H7 (cell line): ENCODE data around the gene AGPAT4. TPM values are rescaled to one million over a fixed set of nuclear protein-coding genes. Genes with fewer than 3 reads are reported as not detected.

ENCODE experiments used
- DNase-seq: peaks from one replicate; pipeline ENCODE4 v3.0.0; 2012
- H3K27me3 ChIP-seq: 2 replicates; pipeline ENCODE4 v1.6.0; 2011; ENCODE audit warnings: mild to moderate bottlenecking, low read length; ENCODE audit not compliant: control insufficient read depth, insufficient read depth
- H3K36me3 ChIP-seq: replicated peaks from 2 replicates; pipeline ENCODE4 v1.5.1; 2011; ENCODE audit warnings: low read length; ENCODE audit not compliant: control insufficient read depth, insufficient read depth
- H3K4me3 ChIP-seq: 2 replicates; pipeline ENCODE4 v1.5.1; 2011; ENCODE audit warnings: low read depth, mild to moderate bottlenecking, control low read depth, low read length, moderate library complexity; ENCODE audit not compliant: insufficient read depth
- total RNA-seq: library from RNA; depleted of rRNA; stranded (reverse); fragments of >200 nt; shearing (Covaris generic); gene quantifications from 2 replicates; pipeline ENCODE4 v1.2.3, GENCODE V29; 2014

Gene AGPAT4
- total RNA-seq, 1 experiment from 2014 or later, result 10.4 TPM

DNA sequence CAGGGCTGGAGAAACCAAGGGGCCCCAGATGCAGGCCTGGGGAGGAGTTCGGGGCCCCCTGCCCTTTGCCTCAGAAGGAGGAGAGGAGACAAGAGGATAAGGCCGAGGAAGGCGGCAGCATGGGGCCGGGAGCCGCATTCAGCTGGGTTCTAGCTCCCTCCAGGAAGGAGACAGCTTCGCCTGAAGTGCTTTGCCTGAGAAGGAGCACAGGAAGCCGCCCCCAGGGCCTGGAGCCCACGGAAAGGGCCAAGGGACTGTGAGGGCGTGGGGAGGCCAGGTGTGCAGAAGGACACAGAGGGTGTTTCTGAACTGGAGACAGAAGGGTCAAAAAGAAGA, 121.4 kb downstream of the AGPAT4 start:
- Histone ChIP-seq H3K27me3 (no peaks in the 10 kb centered on the region), H3K36me3 (peaks cover 4% of the 10 kb centered on the region), H3K4me3 (no peak overlapping the region)
- DNase-seq, result no peak

DNA sequence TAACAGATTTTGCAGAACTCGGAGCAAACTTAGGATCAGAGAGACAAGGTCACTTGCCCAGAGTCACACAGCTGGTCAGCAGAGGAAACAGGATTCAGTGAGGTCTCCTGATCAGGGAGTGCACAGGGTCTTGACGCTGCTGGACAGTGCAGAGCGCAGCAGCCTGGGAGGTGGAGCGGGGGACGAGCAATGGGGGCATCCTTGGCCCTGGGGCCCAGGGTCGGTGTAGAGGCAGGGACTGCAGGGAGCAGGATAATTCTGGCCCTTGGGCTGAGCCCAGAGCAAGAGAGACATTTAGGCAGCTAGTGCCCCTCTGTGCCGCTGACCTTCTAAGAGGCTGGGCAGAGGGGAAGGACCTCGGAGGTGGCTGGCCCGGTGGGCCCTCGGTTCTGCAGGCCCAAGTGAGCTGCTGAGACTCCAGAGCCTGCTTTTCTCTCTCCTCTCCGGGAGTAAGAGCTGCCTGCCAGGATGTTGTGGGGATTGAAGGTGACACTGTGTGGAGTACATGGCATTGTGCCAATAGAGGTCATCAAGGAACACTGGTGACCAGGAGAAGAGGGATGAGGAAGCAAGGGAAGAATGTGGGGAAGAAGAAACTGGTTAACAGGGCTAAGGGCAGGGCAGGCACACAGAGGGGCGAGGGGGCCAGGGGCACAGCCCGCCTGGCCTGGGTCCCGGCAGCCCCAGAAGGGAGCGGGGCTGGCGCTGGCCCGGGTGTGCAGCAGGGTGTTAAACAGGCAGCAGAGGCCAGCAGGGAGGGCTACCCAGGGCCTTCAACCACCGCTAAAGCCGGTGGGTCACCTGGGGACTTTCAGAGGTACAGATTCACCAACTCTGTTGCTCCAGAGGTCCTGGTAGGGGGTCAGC, 122.0 kb downstream of the AGPAT4 start:
- Histone ChIP-seq H3K36me3 (peaks cover 4% of the 10 kb centered on the region), H3K4me3 (no peak overlapping the region), H3K27me3 (no peaks in the 10 kb centered on the region)
- DNase-seq, result no peak

DNA sequence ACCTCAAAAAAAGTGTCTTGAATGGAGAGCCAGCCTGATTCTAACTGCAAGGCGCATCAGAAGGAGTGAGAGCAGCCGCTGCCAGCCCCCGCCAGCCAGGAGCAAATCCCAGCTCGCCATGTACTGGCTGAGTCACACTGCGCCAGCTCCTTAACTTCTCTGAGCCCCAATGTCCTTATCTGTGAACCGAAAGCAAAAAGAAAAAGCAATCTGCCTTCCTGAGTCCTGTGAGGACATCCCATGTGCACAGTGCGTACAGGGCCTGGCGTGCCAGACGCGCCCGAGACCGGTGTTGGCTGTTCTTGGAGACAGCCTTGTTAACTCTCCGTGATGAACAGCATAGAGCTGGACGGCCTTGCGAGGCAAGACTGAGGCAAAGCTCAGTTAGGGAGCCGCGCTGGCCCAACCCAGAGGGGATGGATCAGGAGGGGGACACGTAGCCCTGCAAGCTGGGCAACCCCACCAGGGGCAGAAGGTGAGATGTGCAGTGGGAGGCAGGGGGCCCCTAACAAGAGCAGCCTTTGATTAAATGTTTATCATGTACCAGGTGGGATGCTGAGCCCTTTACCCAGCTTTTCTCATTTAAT, 122.7 kb downstream of the AGPAT4 start:
- no peak overlapping the region for H3K4me3 ChIP-seq
- DNase-seq, result no peak
- H3K27me3 ChIP-seq, result no peaks in the 10 kb centered on the region
- peaks cover 4% of the 10 kb centered on the region for H3K36me3 ChIP-seq

DNA sequence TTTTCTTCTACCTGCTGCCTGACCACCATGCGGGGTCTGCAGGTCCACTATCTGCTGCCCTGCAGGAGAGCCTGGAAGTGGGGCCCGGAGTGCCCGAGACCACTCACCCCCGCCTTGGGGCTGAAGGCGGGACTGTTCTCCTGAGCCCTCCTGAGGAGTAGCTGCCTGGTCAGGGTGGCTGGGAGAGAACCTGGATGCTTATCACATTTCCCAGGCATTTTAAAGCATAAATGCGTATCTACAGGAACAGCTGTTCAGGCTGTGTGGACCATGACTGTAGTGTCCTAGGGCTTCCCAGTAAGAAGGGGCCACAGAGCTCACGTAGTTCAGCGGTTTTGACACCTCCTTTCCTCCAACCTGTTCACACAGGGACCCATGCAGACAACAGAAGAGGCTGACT, 123.3 kb downstream of the AGPAT4 start:
- DNase-seq, result no peak
- Histone ChIP-seq H3K4me3 (no peak overlapping the region), H3K27me3 (no peaks in the 10 kb centered on the region), H3K36me3 (peaks cover 4% of the 10 kb centered on the region)

DNA sequence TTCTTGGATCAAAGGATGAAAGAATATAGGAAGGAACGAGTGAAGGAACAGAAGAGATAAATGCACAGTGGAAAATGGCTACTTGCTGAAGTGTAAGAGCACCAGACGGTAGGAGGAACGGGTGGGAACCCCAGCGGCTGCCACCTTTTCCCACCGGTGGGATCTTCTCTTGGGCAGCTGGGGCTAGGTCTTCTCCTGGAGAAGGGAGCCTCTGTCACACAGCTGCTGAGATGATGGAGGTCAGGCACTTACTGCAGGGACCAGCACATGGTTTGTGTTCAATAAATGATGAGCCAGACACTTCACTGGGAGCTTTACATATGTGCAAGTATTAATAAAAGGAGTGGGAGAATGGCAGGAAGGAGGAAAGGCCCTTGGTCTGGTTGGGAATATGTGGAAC, 123.7 kb downstream of the AGPAT4 start:
- H3K4me3 ChIP-seq, result no peak overlapping the region

DNA sequence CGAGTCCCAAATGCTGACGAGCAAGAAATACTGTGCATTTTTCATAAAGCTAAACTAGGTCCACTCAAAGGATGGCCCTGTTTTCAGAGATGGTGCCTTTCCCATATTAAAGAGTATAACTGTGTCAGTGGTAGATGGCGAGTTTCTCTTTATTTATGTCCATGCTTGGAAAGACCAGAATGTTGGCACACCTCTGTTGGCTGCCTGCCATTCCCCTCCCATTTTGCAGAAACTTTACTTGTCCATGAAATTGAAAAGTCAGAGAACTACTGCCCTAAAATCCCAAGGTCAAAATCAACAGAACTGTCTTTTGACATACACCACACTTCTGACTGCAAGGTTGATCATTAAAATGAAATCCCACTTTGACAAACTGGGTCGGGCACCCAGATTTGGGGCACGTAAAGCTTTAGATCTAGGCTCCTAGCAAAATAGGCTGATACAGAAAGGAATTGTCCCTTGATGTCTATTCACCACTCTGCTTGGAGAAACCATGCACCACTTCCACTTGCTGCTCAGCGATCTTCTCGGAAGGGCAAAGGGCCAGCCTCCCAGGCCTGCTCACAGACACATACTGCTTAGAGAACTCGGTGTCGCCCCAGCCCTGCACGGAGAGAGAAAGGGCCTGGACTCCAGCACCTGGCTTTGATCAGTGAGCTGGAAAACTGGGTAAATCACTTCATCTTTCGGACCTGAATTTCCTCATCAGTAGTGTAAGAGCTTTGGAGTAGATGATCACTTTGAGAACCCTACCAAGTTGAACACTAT, 130.0 kb downstream of the AGPAT4 start:
- DNase-seq, result no peak
- no peaks in the 10 kb centered on the region for H3K27me3 ChIP-seq
- no peak overlapping the region for H3K4me3 ChIP-seq
- no peaks in the 10 kb centered on the region; the same call in none of the 2 replicates for H3K36me3 ChIP-seq

More for the DNA sequence above, 123.7 kb downstream of the AGPAT4 start:
- DNase-seq, result no peak
- H3K36me3 ChIP-seq, result peaks cover 4% of the 10 kb centered on the region
- no peaks in the 10 kb centered on the region for H3K27me3 ChIP-seq

DNA sequence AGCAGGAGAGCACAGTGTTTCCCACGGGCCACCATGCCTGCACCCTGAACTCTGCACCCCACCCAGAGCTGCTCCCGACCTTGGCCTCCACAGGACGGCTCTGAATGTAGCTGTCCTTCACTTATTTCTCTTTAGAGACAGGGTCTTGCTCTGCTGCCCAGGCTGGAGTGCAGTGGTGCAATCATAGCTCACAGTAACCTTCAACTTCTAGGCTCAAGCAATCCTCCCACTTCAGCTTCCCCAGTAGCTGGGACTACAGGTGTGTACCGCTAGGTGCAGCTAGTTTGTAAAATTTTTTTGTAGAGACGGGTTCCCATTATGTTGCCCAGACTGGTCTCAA, 130.9 kb downstream of the AGPAT4 start:
- no peaks in the 10 kb centered on the region; the same call in none of the 2 replicates for H3K36me3 ChIP-seq
- no peak overlapping the region for H3K4me3 ChIP-seq
- no peaks in the 10 kb centered on the region for H3K27me3 ChIP-seq
- no peak for DNase-seq

DNA sequence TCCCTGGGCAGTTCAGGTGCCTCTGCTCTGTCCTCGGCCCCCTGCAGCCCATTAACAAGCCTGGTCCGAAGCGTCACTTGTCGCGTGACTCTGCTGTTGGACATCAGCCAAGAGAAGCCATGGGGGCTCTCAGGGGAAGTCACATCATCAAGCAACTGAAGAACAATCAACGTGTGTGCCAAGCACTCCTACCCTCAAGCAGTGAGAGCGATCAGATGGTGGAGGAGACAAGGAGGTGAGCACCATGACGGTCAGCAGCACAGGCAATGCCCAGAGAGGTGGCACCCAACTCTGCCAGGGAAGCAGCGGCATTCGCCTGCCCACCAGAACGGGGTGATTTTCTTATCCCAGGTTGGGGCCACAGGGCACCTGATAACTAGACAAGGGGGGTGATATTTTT, 132.7 kb downstream of the AGPAT4 start:
- Histone ChIP-seq H3K36me3 (no peaks in the 10 kb centered on the region; the same call in none of the 2 replicates), H3K4me3 (no peak overlapping the region), H3K27me3 (no peaks in the 10 kb centered on the region)
- peak; percentile 17 for DNase-seq

DNA sequence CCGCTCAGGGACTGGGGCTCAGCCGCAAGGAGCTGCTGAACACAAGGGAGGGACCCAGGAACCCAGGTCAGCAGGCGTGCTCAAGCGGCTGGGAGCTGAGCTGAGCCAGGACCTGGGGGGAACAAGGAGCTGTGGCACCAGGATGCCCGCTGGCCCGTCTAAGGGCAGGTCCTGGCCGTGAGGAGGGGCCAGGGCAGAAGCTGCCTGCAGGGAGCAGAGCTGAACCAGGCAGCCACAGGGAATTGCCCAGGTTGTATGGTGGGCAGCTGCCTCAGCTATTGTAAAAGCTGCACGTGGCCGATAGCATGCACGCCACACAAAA, 133.3 kb downstream of the AGPAT4 start:
- Histone ChIP-seq H3K36me3 (no peaks in the 10 kb centered on the region; the same call in none of the 2 replicates), H3K27me3 (no peaks in the 10 kb centered on the region), H3K4me3 (no peak overlapping the region)
- peak; percentile 47 for DNase-seq

DNA sequence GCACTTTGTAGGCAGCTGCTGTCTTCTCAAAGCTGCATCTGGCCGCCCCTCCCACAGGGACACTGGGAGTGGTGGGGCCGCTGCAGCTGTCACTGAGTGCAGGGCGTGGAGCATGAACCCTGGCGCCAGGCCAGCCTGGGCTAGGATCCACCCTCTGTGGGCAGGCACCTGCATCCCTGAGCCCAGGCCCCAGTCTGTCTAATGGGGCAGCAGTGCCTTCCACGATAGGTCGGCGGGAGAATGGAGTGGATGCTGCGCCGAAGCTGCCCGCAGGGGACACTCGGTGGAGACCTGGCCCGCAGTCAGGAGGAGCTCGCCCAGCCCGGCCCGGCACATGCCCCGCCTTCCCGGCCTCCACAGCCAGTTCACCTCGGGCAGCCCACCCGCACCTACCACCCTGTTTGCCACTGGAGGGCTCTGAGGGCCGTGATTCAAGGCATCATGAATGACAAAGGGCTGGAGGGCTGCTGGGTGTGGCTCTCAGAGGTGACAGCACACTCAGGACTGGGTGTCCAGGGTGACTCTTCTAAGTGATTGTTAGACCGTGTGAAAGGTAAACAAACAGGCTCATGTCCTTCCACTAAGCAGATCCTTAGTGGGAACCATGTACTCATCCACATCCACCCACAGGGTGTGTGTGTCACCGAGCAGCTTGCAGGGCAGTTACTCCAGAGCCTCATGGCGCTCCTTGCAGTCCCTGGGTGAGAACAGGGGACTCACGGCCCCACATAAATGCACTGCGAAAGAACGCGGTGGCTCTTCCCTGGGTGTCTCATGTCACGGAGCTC, 133.9 kb downstream of the AGPAT4 start:
- Histone ChIP-seq H3K4me3 (no peak overlapping the region), H3K27me3 (no peaks in the 10 kb centered on the region), H3K36me3 (no peaks in the 10 kb centered on the region; the same call in none of the 2 replicates)
- DNase-seq, result peak; percentile 74

DNA sequence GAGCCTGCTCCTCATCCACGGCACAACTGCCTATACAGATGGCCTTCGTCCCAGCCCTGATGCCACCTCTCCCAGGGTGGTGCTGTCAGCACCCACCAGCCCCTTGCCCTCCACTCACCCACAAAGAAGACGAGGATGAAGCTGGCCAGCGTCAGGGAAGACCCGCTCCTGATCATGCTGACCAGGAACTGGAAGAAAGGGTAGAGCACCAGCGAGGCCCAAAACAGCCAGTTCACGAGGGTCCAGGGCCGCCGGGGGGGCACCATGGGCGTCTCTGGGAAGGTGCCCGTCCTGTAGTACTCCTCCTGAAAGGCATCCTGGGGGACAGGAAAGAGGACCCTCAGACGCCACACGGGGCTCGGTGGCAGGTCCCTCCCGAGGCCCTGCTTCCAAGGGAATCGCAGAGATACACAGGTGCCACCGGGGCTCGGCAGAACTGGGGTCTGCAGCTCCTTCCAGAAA, 134.5 kb downstream of the AGPAT4 start:
- no peaks in the 10 kb centered on the region for H3K27me3 ChIP-seq
- no peak for DNase-seq
- no peaks in the 10 kb centered on the region; the same call in none of the 2 replicates for H3K36me3 ChIP-seq
- H3K4me3 ChIP-seq, result no peak overlapping the region

DNA sequence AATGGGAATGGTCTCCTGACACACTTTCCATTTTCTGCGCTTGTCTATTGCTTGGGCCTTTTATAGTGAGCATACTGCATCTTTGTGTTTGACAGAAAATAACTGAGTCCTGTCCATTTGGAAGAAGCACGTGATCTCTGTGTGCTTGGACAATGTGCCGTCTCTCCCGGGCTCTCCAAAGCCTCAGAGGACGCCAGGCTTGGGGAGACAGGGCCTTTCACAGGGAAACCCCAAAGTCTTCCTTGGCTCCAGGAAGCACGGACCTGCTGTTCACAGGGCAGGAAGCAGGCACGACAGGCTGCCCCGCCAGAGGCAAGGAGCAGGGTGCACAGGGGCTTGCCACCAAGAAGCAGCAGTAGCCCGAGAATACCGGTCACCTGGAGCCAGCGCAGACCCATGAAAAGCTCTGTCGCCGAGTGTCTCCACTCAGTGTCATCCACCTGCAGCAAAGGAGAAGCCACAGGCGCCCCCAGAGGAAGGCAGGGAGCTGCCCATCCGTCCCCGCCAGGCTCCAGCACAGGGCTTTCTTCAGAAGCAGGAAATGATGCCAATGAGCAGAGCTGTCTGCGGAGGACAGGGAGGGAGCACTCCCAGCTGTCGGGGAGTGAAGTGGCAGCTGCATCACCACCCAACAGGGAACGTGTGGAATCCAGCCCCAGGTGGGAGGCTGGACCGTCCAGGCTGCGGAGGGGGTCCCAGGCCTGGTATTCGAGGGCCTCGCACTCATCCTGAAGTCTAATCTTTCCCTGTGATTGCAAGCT, 135.1 kb downstream of the AGPAT4 start:
- peak; percentile 60 for DNase-seq
- no peaks in the 10 kb centered on the region; the same call in none of the 2 replicates for H3K36me3 ChIP-seq
- H3K4me3 ChIP-seq, result no peak overlapping the region
- no peaks in the 10 kb centered on the region for H3K27me3 ChIP-seq

DNA sequence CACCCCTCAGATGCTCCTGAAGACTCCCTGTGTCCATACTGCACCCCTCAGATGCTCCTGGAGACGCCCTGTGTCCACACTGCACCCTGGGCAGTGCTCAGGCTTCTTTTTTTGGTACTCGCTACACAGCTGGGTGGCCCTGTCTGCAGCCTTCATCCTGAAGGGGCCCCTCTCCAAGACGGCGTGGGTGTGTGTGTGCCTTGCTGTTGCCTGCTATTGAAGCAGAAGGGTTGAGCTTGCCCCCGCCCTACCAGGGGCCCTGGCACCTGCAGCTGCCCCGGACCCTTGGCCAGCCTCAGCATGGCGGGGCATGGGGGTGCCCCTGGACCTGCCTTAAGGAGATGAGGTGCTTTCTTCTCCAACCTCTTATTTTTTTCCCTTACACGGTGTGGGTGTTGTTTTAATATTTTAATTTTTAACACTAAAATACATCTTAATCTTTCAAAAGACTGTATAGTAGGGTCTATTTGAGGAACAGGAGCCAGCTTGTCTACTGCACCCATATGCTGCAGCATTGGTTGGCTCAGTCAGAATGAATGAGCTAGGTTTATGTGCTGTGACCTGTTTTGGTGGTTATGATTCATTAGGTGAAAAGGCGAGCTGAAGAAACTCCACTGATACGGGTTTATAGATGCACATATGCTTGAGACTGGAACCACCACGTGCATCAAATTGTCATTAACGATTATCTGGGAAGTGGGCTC, 135.9 kb downstream of the AGPAT4 start:
- peak; percentile 14 for DNase-seq

More for the DNA sequence above, 135.9 kb downstream of the AGPAT4 start:
- no peaks in the 10 kb centered on the region; the same call in none of the 2 replicates for H3K36me3 ChIP-seq
- H3K4me3 ChIP-seq, result no peak overlapping the region
- no peaks in the 10 kb centered on the region for H3K27me3 ChIP-seq
